ENCODE results near the gene EDA. TPM values are rescaled to one million over a fixed set of nuclear protein-coding genes. Genes with fewer than 3 reads are reported as not detected.

The EDA gene
- total RNA-seq, 1 experiment from 2014 or later = 5.2 TPM

DNA sequence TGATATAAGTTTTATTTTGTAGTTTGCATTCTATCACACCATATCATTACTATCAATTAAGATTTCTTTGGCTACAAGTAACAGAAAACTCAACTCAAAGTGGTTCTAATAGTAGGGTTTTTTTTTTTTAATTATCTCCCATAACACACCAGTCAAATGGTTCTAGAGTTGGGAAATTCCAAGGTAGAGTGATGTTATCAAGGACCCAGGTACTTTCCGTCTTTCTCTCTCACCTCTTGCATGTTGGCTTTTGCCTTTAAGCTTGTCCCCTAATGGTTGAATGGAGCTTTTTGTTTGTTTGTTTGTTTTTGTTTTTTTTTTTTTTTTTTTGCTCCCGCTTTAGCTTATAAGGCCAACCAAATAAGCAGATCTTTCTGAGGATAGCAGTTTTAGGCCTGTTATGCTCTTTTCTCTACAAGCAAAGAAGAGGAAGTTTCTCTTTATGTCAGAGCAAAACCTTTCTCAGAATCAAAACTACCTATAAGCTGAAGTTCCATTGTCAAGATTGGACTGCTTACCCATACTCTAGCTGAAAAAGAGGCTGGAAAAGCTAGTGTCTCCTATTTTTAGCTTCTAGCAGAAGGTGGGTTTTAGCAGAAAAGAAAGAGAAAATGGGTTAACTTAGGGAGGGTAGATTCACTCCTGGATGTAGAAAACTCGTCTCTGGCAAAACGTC is 177.5 kb downstream of the EDA start:
- intact Hi-C loops (cut with micrococcal nuclease) = no loop called here

More for the DNA sequence above, 177.5 kb downstream of the EDA start:
- Histone ChIP-seq H3K79me2 (ENCODE audit: insufficient read depth, low read length) (no peaks in the 10 kb centered on the region), H3K9me2 (ENCODE audit: insufficient read depth) (no peaks in the 10 kb centered on the region), H3K36me3 (ENCODE audit: control insufficient read depth in 1 of 2, insufficient read depth in 2 of 2, low read length in 2 of 2) (no peaks in the 10 kb centered on the region), H3K4me3 (replicated peaks in 1 of 2; ENCODE audit: low read depth in 1 of 2, low read length in 2 of 2) (no peak overlapping the region), H4K20me1 (ENCODE audit: insufficient read depth) (no peaks in the 10 kb centered on the region), H2AFZ (ENCODE audit: low read depth, low read length, poor library complexity, severe bottlenecking) (no peak overlapping the region), H3K27ac (ENCODE audit: low read depth, low read length) (no peak overlapping the region), H3K4me1 (ENCODE audit: control insufficient read depth in 1 of 2, insufficient read depth in 2 of 2, low read length in 2 of 2) (no peaks in the 10 kb centered on the region), H3K9me3 (ENCODE audit: control insufficient read depth in 1 of 2, insufficient read depth in 1 of 2, low read depth in 1 of 2, low read length in 2 of 2) (no peaks in the 10 kb centered on the region), H3K4me2 (ENCODE audit: low read length) (no peak overlapping the region), H3K27me3 (ENCODE audit: insufficient read depth, low read length) (no peaks in the 10 kb centered on the region), H3K9ac (ENCODE audit: low read length) (no peak overlapping the region)
- ChIA-PET CTCF (no interaction called here), RAD21 (ENCODE audit: low non-redundant PET in 1 of 2, low total read pairs in 2 of 2, uncharacterized antibody in 2 of 2, unreplicated experiment in 2 of 2) (no interaction called here), POLR2A (no interaction called here)
- no peak for TF ChIP-seq TCF7L2 (IDR thresholded peaks at IDR 0.05; ENCODE audit: borderline replicate concordance, extremely low read depth, insufficient read depth, insufficient read length)
- TF ChIP-seq ATF3 (IDR thresholded peaks at IDR 0.05) = no peak
- TF ChIP-seq ZNF274 (IDR thresholded peaks at IDR 0.05; ENCODE audit: low read depth, low read length) = no peak
- TF ChIP-seq CBX3 (IDR thresholded peaks at IDR 0.05; ENCODE audit: low read depth) = no peak
- TF ChIP-seq EZH2 (IDR thresholded peaks at IDR 0.05) = no peak
- TF ChIP-seq YY1 (IDR thresholded peaks at IDR 0.05; ENCODE audit: extremely low read depth, insufficient replicate concordance, low read depth, low read length) = no peak
- TF ChIP-seq EZH2phosphoT487 (IDR thresholded peaks at IDR 0.05; ENCODE audit: borderline replicate concordance) = no peak
- no peak for TF ChIP-seq SRF (IDR thresholded peaks at IDR 0.05; ENCODE audit: low read depth)
- TF ChIP-seq, protein P1, sequence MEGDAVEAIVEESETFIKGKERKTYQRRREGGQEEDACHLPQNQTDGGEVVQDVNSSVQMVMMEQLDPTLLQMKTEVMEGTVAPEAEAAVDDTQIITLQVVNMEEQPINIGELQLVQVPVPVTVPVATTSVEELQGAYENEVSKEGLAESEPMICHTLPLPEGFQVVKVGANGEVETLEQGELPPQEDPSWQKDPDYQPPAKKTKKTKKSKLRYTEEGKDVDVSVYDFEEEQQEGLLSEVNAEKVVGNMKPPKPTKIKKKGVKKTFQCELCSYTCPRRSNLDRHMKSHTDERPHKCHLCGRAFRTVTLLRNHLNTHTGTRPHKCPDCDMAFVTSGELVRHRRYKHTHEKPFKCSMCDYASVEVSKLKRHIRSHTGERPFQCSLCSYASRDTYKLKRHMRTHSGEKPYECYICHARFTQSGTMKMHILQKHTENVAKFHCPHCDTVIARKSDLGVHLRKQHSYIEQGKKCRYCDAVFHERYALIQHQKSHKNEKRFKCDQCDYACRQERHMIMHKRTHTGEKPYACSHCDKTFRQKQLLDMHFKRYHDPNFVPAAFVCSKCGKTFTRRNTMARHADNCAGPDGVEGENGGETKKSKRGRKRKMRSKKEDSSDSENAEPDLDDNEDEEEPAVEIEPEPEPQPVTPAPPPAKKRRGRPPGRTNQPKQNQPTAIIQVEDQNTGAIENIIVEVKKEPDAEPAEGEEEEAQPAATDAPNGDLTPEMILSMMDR (IDR thresholded peaks at IDR 0.05 in 2 of 3, conservative IDR thresholded peaks at IDR 0.05 in 1 of 3; ENCODE audit: borderline replicate concordance in 1 of 3, insufficient read depth in 1 of 3, low read depth in 2 of 3, low read length in 2 of 3) = no peak
- no peak for TF ChIP-seq FOSL1 (IDR thresholded peaks at IDR 0.05; ENCODE audit: low read depth)
- DNase-seq (ENCODE audit: low read depth, low spot score) (no peak), ATAC-seq (no peak)
- no TSS peak for BruUV-seq (replicated peaks)
